ENCODE data around the gene RRBP1.

- TF ChIP-seq EZH2 (IDR thresholded peaks at IDR 0.05; ENCODE audit: borderline replicate concordance, low read depth, low read length, poor library complexity, severe bottlenecking) = no peak
- TF ChIP-seq CTCF (conservative IDR thresholded peaks at IDR 0.05; ENCODE audit: low read depth, low read length) = no peak
These were observed 41.1 kb downstream of the RRBP1 start for GRCh38 chr20:17640875-17641378.
